Activated naive CD4-positive, alpha-beta T cell treated with anti-CD3 and anti-CD28 coated beads, Interleukin-2, amount 50 U/mL, for 24 hours (primary cell): ENCODE results near the gene ADAM20.
"Not testable (repeated sequence)": the region's sequence is repeated elsewhere in the genome, so short reads cannot be mapped to it uniquely, and the experiment has no call there.

Experiments used
- H3K27ac Mint-ChIP-seq: one replicate; pipeline ENCODE4 v1.8.0; 2021; ENCODE audit warnings: mild to moderate bottlenecking, mixed read lengths
- H3K27me3 Mint-ChIP-seq: one replicate; pipeline ENCODE4 v1.8.0; 2021; ENCODE audit warnings: mixed read lengths
- H3K36me3 Mint-ChIP-seq: one replicate; pipeline ENCODE4 v1.8.0; 2021; ENCODE audit warnings: mixed read lengths
- H3K4me1 Mint-ChIP-seq: one replicate; pipeline ENCODE4 v1.8.0; 2021; ENCODE audit warnings: mixed read lengths
- H3K4me3 Mint-ChIP-seq: one replicate; pipeline ENCODE4 v1.8.0; 2021; ENCODE audit warnings: mild to moderate bottlenecking, mixed read lengths
- H3K9me3 Mint-ChIP-seq: one replicate; pipeline ENCODE4 v1.8.0; 2021; ENCODE audit warnings: mixed read lengths

The ADAM20 gene

GRCh38 chr14:70498191-70498590, 36.6 kb downstream of the ADAM20 start:
- peaks cover 35% of the 10 kb centered on the region for H3K36me3 Mint-ChIP-seq
- no peaks in the 10 kb centered on the region for H3K4me1 Mint-ChIP-seq
- H3K27ac Mint-ChIP-seq: no peak overlapping the region
- no peak overlapping the region for H3K4me3 Mint-ChIP-seq
- H3K27me3 Mint-ChIP-seq: no peaks in the 10 kb centered on the region
- H3K9me3 Mint-ChIP-seq: peaks cover 13% of the 10 kb centered on the region

GRCh38 chr14:70489579-70490200, 45.1 kb downstream of the ADAM20 start:
- peaks cover 34% of the 10 kb centered on the region for H3K9me3 Mint-ChIP-seq
- no peak overlapping the region for H3K27ac Mint-ChIP-seq
- H3K4me3 Mint-ChIP-seq: no peak overlapping the region
- no peaks in the 10 kb centered on the region for H3K4me1 Mint-ChIP-seq
- H3K27me3 Mint-ChIP-seq: no peaks in the 10 kb centered on the region
- H3K36me3 Mint-ChIP-seq: peaks cover 44% of the 10 kb centered on the region

DNA sequence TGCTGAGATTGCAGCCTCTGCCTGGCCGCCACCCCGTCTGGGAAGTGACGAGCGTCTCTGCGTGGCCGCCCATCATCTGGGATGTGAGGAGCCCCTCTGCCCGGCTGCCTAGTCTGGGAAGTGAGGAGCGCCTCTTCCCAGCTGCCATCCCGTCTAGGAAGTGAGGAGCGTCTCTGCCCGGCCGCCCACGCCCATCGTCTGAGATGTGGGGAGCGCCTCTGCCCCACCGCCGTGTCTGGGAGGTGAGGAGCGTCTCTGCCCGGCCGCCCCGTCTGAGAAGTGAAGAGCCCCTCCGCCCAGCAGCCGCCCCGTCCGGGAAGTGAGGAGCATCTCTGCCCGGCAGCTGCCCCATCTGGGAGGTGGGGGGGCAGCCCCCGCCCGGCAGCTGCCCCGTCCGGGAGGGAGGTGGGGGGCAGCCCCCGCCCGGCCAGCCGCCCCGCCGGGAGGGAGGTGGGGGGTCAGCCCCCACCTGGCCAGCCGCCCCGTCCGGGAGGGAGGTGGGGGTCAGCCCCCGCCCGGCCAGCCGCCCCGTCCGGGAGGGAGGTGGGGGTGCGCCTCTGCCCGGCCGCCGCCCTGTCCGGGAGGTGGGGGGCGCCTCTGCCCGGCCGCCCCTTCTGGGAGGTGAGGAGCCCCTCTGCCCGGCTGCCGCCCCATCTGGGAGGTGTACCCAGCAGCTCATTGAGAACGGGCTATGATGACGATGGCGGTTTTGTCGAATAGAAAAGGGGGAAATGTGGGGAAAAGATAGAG, 57.3 kb downstream of the ADAM20 start:
- H3K4me3 Mint-ChIP-seq, H3K27ac Mint-ChIP-seq, H3K4me1 Mint-ChIP-seq, H3K27me3 Mint-ChIP-seq, H3K9me3 Mint-ChIP-seq: not testable (repeated sequence)
- peaks cover 16% of the 10 kb centered on the region for H3K36me3 Mint-ChIP-seq

- H3K4me3 Mint-ChIP-seq, H3K4me1 Mint-ChIP-seq, H3K27ac Mint-ChIP-seq, H3K9me3 Mint-ChIP-seq, H3K27me3 Mint-ChIP-seq: not testable (repeated sequence)
- peaks cover 27% of the 10 kb centered on the region for H3K36me3 Mint-ChIP-seq
These were observed 59.3 kb downstream of the ADAM20 start for GRCh38 chr14:70475459-70475858.

GRCh38 chr14:70473825-70474224, 61.0 kb downstream of the ADAM20 start:
- no peaks in the 10 kb centered on the region for H3K27me3 Mint-ChIP-seq

More at GRCh38 chr14:70473825-70474224, 61.0 kb downstream of the ADAM20 start:
- Mint-ChIP-seq H3K4me3 (no peak overlapping the region), H3K4me1 (no peaks in the 10 kb centered on the region), H3K36me3 (peaks cover 32% of the 10 kb centered on the region), H3K27ac (no peak overlapping the region), H3K9me3 (no peaks in the 10 kb centered on the region)
